G401 (cell line): ENCODE results near the gene CDH13. TPM values are rescaled to one million over a fixed set of nuclear protein-coding genes. Genes with fewer than 3 reads are reported as not detected.

Experiments
- DNase-seq: peaks from one replicate; pipeline ENCODE4 v3.0.0-alpha.2; 2015; ENCODE audit warnings: low spot score
- in situ Hi-C: cut with HindIII; loops from 2 replicates; pipeline ENCODE4 v1.10.0; 2016; ENCODE audit warnings: low sequenced_read_pairs, mixed read lengths
- total RNA-seq: library from RNA; depleted of rRNA; stranded (reverse); fragments of >200 nt; shearing (Covaris generic); gene quantifications from 2 replicates; pipeline ENCODE4 v1.2.3, GENCODE V29; 2014

Gene CDH13
- total RNA-seq, 1 experiment from 2014 or later, result 10.8 TPM

GRCh38 chr16:83699817-83700216, 1073.0 kb downstream of the CDH13 start:
- in situ Hi-C loops, result no loop called here
- DNase-seq, result no peak

- in situ Hi-C loops, result no loop called here
- DNase-seq, result no peak
Measured at GRCh38 chr16:83700918-83701317, 1074.1 kb downstream of the CDH13 start.

DNA sequence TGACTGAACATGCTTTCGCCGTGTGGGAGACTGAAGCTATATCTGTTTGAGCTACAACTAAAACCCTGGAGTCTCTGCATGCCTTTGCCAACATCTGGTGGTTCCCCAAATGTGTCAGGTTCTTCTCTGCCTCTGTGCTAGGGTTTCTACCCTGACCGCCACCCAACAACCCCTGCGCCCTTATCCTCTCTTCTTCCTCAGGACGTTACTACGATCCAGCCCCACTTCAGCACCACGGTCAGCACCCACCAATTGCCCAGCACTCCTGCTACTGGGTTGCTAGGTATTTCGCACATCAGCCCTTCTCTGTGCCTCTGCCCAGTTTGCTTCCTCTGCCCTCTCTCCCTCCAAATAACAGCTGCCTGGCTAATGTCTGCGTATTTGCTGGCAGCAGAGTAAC, 1074.7 kb downstream of the CDH13 start:
- in situ Hi-C loops, result no loop called here
- no peak for DNase-seq

- in situ Hi-C loops, result no loop called here
- DNase-seq, result no peak
Measured at GRCh38 chr16:83704656-83705055, 1077.9 kb downstream of the CDH13 start.

DNA sequence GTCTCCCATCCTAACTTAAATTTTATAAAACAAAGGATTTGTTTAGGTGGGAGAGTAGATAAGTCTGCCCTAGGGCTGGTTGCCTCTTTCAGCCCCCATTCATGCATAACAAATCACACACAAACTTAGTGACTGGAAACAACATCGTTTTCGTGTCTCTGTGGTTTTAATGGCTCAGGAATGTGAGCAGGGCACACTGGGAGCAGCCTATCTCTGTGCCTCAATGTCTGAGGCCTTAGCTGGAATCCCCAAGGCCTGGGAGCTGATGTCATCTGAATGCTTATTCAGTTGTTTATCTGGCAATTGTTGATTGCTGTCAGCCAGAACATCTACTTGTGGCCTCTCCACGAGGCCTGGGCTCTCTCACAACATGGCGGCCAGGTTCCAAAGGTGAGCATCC, 1079.1 kb downstream of the CDH13 start:
- no peak for DNase-seq
- in situ Hi-C loops, result no loop called here

DNA sequence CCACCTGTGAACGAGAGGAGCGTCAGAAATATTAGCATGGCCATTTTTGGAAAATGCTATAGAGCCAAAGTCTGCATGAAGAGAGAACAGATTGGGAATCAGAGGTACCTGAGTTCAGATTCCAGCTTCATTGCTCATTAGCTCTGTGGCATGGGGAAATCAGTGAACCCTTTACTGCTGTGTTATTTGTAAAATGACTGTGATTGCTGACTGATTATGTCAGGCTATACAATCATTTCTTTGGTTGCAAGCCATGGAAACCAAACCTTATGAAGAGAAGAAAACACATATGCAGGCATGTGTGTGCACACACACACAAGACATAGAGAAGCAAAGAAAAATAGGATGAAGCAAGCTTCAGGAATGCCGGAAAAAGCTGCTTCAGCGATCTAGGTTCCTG, 1079.6 kb downstream of the CDH13 start:
- in situ Hi-C loops, result no loop called here

DNA sequence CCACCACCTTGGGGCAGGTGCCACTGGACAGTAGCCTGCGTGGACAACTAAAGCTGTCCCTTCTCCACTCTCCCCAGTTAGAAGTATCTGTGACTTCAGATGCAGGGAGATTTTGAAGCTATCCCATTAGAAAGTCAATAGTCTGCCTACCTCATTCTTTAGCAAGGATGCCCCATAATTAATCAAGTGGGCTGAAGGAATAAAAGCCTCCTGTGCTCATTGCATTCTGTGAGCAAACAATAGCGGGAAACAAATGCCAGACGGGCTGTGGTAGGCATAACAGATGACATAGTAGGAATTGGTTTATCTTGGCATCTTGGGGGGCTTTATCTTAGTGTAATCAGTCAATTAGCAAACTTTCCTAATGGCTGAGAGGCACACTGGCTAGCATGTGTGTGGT, 1084.3 kb downstream of the CDH13 start:
- in situ Hi-C loops, result no loop called here
- no peak for DNase-seq

More for the DNA sequence above, 1079.6 kb downstream of the CDH13 start:
- no peak for DNase-seq

DNA sequence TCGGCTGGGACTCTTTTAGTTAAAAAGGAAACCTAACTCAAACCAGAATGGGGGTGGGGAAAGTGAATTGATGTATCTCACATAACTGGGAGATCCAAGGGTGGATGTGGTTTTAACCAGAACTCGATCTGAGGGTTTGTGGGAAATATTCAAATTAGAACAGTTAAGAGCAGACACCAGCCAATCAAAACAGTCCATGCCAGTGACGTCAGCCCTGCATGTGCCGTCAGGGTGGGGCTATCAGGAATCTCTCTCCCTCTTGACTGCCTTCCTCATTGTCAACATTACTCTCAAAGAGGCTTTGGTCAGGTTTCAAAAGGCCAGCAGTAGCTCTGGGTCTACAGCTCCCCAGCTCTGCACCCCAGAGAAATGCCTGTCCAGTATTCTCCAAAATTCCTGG, 1086.8 kb downstream of the CDH13 start:
- in situ Hi-C loops, result no loop called here
- DNase-seq, result peak; percentile 38

DNA sequence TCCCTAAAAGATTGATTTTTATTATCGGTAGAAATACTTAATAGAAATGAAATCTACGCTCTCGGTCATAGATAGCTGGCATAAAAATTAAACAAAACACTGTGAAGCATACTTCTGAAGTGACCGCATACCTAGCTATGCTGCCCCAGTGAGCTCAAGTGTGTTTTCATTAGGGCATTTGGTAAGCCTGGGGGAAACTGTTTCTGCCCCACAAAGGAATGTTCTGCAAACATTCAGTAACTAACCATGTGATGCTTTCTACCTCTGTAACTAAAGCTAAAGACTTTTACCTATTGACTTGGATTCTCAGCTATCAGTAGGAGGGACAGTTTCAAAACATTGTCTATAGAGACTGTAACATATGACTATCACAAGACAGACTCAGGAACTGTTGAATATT, 1087.5 kb downstream of the CDH13 start:
- in situ Hi-C loops, result no loop called here
- peak; percentile 38 for DNase-seq

- DNase-seq, result peak; percentile 33
- in situ Hi-C loops, result no loop called here
Measured at GRCh38 chr16:83715217-83715920, 1088.6 kb downstream of the CDH13 start.

DNA sequence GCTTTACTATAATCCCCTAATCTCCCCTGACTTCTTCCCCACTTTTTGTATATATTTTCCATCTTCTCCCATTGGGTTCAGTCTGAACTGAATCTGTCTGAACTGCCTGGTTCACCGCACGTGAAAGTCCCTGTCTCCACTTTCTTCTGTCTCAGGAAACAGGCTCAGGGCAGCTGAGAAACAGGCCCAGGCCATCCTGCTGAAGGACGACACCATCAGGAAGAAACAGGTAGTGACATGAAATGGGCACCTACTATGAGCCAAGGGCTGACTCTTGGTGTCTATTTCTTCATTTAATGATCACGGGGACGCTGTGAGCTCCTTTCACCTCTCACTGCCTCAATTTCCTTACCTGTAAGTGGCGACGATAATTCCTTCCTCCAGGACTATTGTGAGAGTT, 1090.5 kb downstream of the CDH13 start:
- in situ Hi-C loops, result no loop called here
- peak; percentile 18 for DNase-seq

DNA sequence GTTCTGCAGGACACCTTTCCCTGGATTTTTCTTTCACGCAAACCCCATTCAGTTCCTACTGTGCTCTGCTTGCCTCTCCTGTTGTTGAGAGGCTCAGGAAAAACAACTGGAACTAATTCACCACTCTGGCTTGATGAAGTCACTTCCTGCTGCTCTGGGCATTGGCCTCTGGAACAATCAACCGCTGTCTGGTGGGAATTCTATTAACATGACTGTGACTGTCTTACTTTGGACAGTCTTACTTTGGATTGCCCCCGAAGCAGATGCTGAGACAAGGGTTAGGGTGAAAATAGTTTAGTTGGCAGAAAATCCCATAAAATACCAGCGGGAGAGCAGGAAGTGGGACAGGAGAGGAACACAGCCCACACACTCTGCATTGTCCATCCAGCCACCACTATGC, 1091.0 kb downstream of the CDH13 start:
- no peak for DNase-seq
- in situ Hi-C loops, result no loop called here

GRCh38 chr16:83720213-83720612, 1093.4 kb downstream of the CDH13 start:
- no peak for DNase-seq
- in situ Hi-C loops, result no loop called here

DNA sequence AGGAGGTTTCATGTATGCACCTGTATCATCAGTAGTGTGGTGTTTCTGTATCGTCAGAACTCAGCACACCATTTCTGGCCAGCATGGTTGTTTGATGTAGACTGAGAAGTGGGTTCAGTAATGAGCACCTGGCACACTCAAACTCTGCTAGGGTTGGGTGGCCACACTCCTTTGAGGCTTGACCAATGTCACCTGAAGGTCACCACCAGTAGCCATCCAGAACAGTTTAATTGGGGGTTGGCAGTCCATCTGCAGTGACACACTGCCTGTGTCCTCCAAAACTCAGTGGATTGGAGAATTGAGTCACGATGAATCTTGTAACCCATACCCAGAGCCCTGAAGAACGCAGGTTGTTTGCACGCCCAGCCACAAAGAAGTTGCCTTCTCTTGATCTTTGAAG, 1094.2 kb downstream of the CDH13 start:
- in situ Hi-C loops, result no loop called here
- DNase-seq, result no peak

DNA sequence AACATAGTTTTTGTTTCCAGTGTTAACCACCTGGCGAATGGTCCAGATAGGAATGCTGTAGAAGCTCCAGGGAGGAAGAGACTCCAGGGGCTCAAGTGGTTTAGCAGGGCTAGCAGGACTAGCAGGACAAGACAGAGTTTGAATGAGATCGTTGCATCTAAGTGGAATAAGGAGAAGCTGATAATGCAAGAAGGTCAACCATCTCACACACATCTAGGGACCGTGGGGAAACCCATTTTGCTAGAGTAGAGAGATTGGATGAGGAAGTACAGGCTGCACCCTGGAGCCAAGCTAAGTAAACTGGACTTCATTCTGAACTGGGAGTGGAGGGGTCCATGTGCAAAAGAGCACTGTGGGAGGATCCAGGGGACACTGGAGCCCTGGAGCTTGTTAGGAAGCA, 1094.9 kb downstream of the CDH13 start:
- DNase-seq, result no peak
- in situ Hi-C loops, result no loop called here

DNA sequence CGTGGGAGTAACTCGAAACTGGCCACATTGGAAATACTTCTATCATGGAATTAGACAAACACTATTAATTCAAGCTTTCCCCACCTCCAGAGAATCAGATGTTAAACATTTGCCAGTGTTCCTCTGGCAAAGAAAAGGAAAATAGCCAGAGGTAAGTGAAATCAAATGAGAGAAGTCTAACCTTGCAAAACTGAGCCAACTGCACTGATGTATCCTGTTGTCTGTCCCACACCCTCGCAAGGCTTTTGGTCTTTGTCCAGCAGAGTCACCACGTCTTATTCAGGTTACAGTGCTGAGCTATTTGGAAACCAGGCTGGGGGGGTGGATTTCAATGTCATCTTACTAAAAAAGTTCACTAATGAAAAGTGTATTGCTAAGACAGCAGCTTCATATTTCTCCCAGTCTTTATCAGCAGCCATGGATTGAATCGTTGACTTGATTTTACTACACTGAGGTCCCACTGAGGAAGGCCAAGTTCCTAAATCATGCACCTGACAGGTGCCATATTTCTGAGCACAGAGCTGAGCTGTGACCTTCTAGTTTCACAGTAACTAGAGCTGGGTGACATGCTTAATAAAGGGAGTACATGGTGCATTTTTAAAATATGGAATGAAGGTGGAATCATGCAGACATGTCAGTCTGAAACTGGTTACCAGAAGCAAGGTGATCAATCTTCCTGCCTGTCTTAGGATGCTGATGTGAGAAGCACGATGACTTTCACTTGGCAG, 1095.9 kb downstream of the CDH13 start:
- in situ Hi-C loops, result no loop called here
- no peak for DNase-seq

DNA sequence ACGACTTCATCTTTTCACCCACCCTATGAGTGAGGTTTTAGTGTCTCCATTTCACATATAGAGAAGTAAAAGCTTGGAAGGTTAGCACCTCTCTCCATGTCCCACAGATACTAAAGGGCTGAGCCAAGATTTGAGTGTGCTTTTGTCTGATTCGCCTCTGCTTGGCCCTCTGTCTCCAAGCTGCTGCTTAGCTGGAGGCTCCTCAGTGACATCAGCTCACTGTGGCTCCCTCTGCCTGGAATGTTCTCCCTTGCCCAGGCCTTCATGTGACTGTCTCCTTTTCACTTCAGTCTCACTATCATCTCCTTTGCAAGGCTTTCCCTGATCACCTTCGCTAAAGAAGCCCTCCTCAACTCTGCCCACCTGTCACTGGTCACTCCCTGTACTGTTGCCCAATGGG, 1096.5 kb downstream of the CDH13 start:
- in situ Hi-C loops, result no loop called here
- no peak for DNase-seq

- no peak for DNase-seq
- in situ Hi-C loops, result no loop called here
Measured at GRCh38 chr16:83723901-83724300, 1097.1 kb downstream of the CDH13 start.

GRCh38 chr16:83724585-83724984, 1097.8 kb downstream of the CDH13 start:
- in situ Hi-C loops, result no loop called here
- no peak for DNase-seq

GRCh38 chr16:83725313-83725712, 1098.5 kb downstream of the CDH13 start:
- in situ Hi-C loops, result no loop called here
- DNase-seq, result no peak

DNA sequence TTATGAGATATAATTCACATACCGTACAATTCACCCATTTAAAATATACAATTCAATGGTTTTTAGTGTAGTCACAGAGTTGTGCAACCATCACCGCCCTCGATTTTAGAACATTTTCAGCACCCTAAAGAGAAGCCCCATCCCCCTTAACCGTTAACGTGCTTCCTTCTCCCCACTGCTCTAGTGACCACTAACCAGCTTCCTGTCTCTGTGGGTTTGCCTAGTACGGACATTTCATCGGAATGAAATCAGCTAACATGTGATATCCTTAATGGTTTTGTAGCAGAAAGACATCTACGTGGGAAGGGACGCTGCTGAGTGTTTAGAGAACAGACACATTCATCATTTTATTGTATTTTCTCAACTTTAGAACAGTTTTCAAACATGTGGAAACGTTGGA, 1100.2 kb downstream of the CDH13 start:
- in situ Hi-C loops, result no loop called here
- DNase-seq, result no peak
